HUES6 (cell line): Measurements from ENCODE around the gene RGS7.

Experiments used
- H3K27ac ChIP-seq: 2 replicates; pipeline ENCODE4 v1.7.0; 2013; ENCODE audit warnings: low read depth, mild to moderate bottlenecking, low read length, inconsistent platforms
- H3K27me3 ChIP-seq: 2 replicates; pipeline ENCODE4 v1.6.1; 2013; ENCODE audit warnings: low read length; ENCODE audit not compliant: control insufficient read depth, insufficient read depth
- H3K36me3 ChIP-seq: 2 replicates; pipeline ENCODE4 v1.6.1; 2013; ENCODE audit warnings: low read length; ENCODE audit not compliant: control insufficient read depth, insufficient read depth
- H3K4me1 ChIP-seq: 2 replicates; pipeline ENCODE4 v1.6.1; 2013; ENCODE audit warnings: low read length; ENCODE audit not compliant: control insufficient read depth, insufficient read depth
- H3K4me3 ChIP-seq: 2 replicates; pipeline ENCODE4 v1.5.1; 2013; ENCODE audit warnings: low read depth, low read length
- H3K9ac ChIP-seq: one replicate; pipeline ENCODE4 v1.6.1; 2013; ENCODE audit warnings: mild to moderate bottlenecking, low read length
- H3K9me3 ChIP-seq: 2 replicates; pipeline ENCODE4 v1.6.1; 2013; ENCODE audit warnings: low read depth, low read length; ENCODE audit not compliant: control insufficient read depth, insufficient read depth

The RGS7 gene

DNA sequence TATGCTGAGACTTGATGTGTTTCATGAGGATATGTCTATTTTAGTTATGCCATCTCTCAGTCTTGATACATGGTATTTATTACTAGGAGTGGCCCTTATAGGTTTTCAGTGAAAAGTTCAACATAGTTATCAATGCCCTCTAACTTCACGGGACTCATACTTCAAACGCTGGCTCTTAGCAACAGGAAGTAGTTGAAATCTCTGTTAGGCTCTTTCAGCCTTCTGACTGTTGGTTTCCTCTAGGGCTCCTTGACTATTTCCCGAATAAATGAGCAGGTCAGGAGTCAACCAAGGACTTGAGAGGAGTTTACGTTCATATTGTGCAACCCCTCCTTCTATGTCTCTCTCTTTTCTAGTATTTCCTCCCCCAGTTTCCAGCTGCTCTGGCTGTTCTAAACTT, 141.8 kb downstream of the RGS7 start:
- no peak overlapping the region for H3K9ac ChIP-seq
- H3K4me3 ChIP-seq, result no peak overlapping the region
- H3K9me3 ChIP-seq, result no peaks in the 10 kb centered on the region
- H3K27me3 ChIP-seq, result no peaks in the 10 kb centered on the region
- no peaks in the 10 kb centered on the region for H3K36me3 ChIP-seq
- no peaks in the 10 kb centered on the region for H3K4me1 ChIP-seq
- H3K27ac ChIP-seq, result no peak overlapping the region

DNA sequence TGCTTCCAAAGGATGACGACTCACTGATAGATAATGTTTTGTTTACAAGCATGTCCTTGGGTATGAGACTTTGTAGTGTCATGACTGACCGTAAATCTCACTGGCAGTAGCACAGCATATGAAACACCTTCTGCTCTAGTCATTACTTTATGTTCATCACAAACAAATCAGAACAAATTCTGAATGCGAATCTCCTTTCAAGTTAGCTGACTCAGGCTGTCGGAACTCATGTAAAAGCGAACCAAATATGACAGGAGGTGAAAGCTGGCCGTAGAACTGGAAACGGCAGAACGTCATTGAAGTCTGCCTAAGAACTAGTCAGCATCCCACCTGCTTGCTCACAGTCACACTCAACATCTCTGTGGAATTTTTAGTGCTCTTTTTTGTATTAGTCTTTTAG, 143.9 kb downstream of the RGS7 start:
- Histone ChIP-seq H3K9me3 (no peaks in the 10 kb centered on the region), H3K27ac (no peak overlapping the region), H3K36me3 (no peaks in the 10 kb centered on the region), H3K4me1 (no peaks in the 10 kb centered on the region; the same call in 1 of the 2 replicates), H3K4me3 (no peak overlapping the region), H3K9ac (no peak overlapping the region), H3K27me3 (no peaks in the 10 kb centered on the region)

DNA sequence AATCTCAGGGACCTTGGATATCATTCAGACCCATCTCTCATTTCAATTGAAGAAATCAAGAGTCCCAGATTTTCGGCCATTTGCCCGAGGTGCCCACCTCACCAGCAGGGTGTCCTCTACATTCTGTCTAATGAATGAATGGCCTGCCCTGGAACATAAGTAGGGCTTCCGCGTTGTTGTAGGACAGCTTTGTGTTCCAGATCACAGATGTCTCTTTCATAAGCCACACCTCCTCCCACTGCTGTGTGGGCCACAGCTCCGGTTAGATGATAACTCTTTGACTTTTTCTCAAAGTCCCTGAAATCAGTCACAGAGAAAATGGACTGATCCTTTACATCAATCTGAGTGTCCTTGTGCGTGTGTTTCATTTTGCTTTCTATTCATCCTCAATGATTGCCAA, 144.4 kb downstream of the RGS7 start:
- Histone ChIP-seq H3K4me3 (no peak overlapping the region), H3K4me1 (no peaks in the 10 kb centered on the region; the same call in 1 of the 2 replicates), H3K27ac (no peak overlapping the region), H3K9ac (no peak overlapping the region), H3K9me3 (no peaks in the 10 kb centered on the region), H3K27me3 (no peaks in the 10 kb centered on the region), H3K36me3 (no peaks in the 10 kb centered on the region)

DNA sequence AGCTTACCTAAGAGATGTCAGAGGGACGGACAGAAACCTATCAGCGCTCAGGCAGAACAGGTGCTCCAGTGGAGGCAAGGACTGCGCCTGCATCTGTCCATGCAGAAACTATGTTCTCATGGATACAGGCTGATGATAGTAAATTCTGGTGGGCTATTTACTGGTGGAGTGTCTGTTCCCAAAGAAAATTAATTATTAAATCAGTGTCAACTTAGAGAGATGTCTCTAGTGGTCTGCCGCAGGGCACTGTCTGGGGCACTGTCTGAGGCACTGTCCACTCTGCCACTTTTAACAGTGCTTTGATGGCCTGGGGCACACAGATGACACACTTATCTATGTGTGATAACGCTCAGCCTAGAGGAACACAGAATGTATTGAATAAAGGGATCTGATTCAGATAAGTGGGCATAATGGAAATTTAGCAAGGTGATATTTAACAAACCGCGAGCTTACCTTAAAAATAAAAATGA, 148.1 kb downstream of the RGS7 start:
- Histone ChIP-seq H3K27ac (no peak overlapping the region), H3K4me1 (no peaks in the 10 kb centered on the region; the same call in 1 of the 2 replicates), H3K27me3 (no peaks in the 10 kb centered on the region), H3K9ac (no peak overlapping the region), H3K36me3 (no peaks in the 10 kb centered on the region), H3K9me3 (no peaks in the 10 kb centered on the region), H3K4me3 (no peak overlapping the region)

DNA sequence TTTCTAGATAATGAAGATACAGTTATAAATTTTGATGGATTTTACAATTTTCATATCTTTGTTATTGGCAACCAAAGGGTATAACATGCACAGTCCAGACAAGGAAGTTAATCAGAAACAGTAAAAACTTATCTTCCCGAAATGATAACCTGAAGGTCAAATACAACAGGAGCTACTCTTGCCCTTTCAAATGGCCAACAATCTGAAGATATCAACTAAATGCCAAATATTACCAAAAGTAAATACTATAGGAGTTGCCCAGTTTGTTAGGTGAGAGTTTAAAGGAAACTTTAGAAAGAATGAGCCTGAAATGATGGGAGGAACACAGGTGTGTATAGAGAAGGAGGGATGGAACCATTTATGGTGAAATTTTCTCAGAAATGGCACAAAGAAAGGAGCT, 153.2 kb downstream of the RGS7 start:
- Histone ChIP-seq H3K9ac (no peak overlapping the region), H3K9me3 (no peaks in the 10 kb centered on the region), H3K36me3 (no peaks in the 10 kb centered on the region), H3K4me1 (no peaks in the 10 kb centered on the region; the same call in 1 of the 2 replicates), H3K4me3 (no peak overlapping the region), H3K27ac (no peak overlapping the region), H3K27me3 (no peaks in the 10 kb centered on the region)

DNA sequence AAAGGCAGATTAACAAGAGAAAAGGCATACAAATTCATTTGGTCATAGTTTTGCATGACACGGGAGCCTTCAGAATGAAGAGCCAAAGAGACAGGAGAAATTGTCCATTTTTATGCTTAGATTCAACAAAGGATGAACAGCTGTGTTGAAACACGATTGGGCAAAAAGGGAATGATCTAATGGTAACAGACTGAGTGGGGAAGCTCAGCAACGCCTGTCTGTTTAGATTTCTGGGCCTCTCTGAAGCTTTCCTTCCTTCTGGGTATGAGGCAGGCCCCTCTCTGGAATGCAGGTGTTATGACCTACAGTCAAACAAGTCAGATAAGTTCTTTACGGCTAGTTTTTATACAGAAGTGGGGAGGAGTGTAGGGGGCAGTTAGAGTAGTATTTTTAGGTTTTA, 154.6 kb downstream of the RGS7 start:
- Histone ChIP-seq H3K27ac (no peak overlapping the region), H3K27me3 (no peaks in the 10 kb centered on the region), H3K9ac (no peak overlapping the region), H3K4me1 (no peaks in the 10 kb centered on the region), H3K4me3 (no peak overlapping the region), H3K36me3 (no peaks in the 10 kb centered on the region), H3K9me3 (no peaks in the 10 kb centered on the region)

DNA sequence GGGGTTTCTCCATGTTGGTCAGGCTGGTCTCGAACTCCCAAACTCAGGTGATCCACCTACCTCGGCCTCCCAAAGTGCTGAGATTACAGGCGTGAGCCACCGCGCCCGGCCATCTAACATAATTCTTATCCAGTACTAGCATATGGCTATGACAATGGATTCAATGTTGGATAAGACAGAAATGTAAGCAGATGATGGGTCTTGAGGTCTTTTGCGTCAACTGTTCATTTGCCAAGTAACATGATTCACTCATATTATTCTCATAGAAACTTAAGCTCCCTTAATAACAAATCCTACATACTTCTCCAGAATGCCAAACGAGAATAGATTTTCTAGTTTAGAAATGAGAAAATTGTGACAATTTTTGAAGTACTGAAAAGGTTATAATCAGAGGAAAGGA, 170.3 kb downstream of the RGS7 start:
- Histone ChIP-seq H3K36me3 (no peaks in the 10 kb centered on the region), H3K27ac (no peak overlapping the region), H3K9me3 (no peaks in the 10 kb centered on the region), H3K4me3 (no peak overlapping the region), H3K9ac (no peak overlapping the region), H3K27me3 (no peaks in the 10 kb centered on the region), H3K4me1 (no peaks in the 10 kb centered on the region)

DNA sequence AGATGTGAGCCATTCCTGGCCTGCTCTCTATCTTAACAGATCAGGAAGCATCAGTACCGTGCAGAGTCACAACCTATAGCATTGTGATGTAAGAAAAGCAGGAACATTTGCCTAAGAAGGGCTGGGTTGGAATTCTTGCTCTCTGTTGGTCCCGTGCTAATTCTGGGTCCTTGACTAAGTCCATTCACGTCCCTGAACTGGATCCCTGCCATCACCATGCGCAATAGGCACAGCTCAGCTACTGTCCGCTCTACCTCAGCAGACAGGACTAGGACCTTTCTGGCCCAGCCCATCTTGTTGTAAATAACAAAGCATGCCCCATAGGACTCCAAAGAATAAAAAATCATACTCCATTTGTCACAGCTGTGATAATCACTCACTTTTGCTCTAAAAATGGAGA, 175.0 kb downstream of the RGS7 start:
- no peak overlapping the region for H3K9ac ChIP-seq
- H3K9me3 ChIP-seq, result no peaks in the 10 kb centered on the region
- no peaks in the 10 kb centered on the region for H3K36me3 ChIP-seq
- H3K4me1 ChIP-seq, result no peaks in the 10 kb centered on the region
- no peaks in the 10 kb centered on the region for H3K27me3 ChIP-seq
- H3K4me3 ChIP-seq, result no peak overlapping the region
- H3K27ac ChIP-seq, result no peak overlapping the region

DNA sequence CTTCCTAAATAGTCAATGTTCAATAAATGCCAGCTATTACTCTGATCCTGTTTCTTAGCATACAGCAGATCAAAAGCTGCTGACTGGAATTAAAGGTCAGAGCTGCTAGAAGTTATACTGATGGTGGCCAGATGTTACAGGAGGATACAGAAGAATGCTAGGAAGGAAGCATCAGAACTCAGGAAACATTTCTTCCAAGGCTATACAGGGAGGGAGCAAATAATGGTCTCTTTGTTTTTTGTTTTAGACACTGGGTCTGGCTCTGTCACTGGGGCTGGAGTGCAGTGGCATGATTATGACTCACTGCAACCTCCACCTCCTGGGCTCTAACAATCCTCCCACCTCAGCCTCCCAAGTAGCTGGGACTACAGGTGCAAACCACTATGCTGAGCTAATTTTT, 175.5 kb downstream of the RGS7 start:
- Histone ChIP-seq H3K27ac (no peak overlapping the region), H3K27me3 (no peaks in the 10 kb centered on the region), H3K4me3 (no peak overlapping the region), H3K36me3 (no peaks in the 10 kb centered on the region), H3K4me1 (no peaks in the 10 kb centered on the region), H3K9ac (no peak overlapping the region), H3K9me3 (no peaks in the 10 kb centered on the region)

DNA sequence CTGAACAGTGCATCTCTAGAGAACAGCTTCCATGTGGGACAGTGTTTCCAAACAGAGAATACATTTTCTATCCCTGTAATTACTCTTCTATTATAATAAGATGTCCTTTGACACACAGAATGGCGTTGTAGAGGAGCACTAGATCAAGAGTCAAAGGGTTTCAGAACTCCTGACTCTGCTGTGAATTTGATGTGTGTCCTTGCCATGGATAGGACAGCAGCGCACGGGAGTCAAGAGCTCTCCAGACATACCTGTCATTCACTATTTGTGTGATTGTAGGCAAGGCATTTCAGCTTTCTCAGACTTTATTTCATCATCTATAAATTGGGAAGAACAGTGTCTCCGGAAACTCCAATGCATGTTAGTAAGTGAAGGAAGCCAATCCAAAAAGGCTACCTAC, 176.4 kb downstream of the RGS7 start:
- no peaks in the 10 kb centered on the region for H3K27me3 ChIP-seq
- H3K9me3 ChIP-seq, result no peaks in the 10 kb centered on the region

DNA sequence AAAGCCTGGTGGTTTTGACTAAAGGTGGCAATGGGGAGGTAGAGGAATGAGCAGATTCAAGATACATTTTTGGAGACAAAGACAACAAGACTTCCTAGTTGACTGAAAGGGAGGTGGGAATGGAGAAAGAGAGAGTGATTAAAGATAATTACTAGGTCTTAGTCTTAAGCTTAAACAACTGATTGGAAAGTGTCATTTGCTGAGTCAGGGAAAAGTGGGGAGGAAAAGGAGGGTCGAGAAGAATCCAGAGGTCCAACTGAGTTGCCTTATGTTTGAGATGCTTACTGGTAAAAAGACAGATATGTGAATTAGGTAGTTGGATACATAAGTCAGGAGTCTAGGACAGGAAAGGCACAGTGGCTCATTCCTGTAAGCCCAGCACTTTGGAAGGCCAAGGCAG, 179.3 kb downstream of the RGS7 start:
- H3K4me1 ChIP-seq, result no peaks in the 10 kb centered on the region
- H3K27me3 ChIP-seq, result no peaks in the 10 kb centered on the region
- H3K27ac ChIP-seq, result no peak overlapping the region
- H3K9ac ChIP-seq, result no peak overlapping the region
- H3K36me3 ChIP-seq, result no peaks in the 10 kb centered on the region
- H3K4me3 ChIP-seq, result no peak overlapping the region
- no peaks in the 10 kb centered on the region for H3K9me3 ChIP-seq

More for the DNA sequence above, 176.4 kb downstream of the RGS7 start:
- Histone ChIP-seq H3K4me3 (no peak overlapping the region), H3K36me3 (no peaks in the 10 kb centered on the region), H3K27ac (no peak overlapping the region), H3K4me1 (no peaks in the 10 kb centered on the region), H3K9ac (no peak overlapping the region)

DNA sequence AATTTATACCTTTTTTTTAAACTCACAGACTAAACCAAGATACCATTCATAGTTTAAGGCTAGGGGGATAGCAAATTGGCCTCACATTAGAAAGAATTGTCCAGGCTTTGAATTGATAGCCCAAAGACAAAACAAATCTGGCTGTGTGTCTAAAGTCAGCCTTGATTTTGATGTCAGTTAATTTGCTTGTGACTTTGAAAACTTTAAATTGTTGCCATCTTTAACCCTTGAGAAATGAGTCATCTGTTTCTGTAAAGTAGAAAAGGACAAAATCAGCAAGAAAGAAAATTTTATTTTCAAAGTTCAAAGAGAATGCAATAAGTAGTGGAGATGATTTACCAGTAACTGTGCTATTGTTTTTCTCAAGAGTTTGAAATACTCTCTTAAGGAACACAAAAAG, 184.5 kb downstream of the RGS7 start:
- no peaks in the 10 kb centered on the region for H3K9me3 ChIP-seq
- H3K27ac ChIP-seq, result no peak overlapping the region
- no peaks in the 10 kb centered on the region for H3K4me1 ChIP-seq
- H3K36me3 ChIP-seq, result no peaks in the 10 kb centered on the region
- no peak overlapping the region for H3K4me3 ChIP-seq
- H3K27me3 ChIP-seq, result no peaks in the 10 kb centered on the region
- no peak overlapping the region for H3K9ac ChIP-seq
